IMR-90 (cell line): ENCODE data around the gene MYO1G. TPM values are rescaled to one million over a fixed set of nuclear protein-coding genes. Genes with fewer than 3 reads are reported as not detected.

ENCODE experiments used
- ATAC-seq: fragments of 200-7000 bp; cut with Tn5 transposase; 2 replicates; pipeline ENCODE4 v1.9.1; 2020; ENCODE audit warnings: low read depth, mild to moderate bottlenecking, moderate library complexity
- BruUV-seq: library from RNA; stranded (reverse); fragments of 400-500 nt; replicated peaks from 2 replicates; lab custom pipeline; 2021; lab: Mats Ljungman, UMichigan
- CTCF ChIA-PET: fragments of 300-600 bp; formaldehyde crosslinking; extraction: SDS; loops from one replicate; lab custom pipeline; 2021; ENCODE audit warnings: antibody characterized with exemption; lab: Yijun Ruan, JAX
- POLR2A ChIA-PET: fragments of 300-600 bp; sonication (Branson Sonifier 250); formaldehyde crosslinking; loops from one replicate; lab custom pipeline; 2022; ENCODE audit warnings: antibody characterized with exemption; ENCODE audit not compliant: unreplicated experiment; lab: Charles Lee
- DNase-seq: peaks from one replicate; pipeline ENCODE4 v3.0.0; 2013
- H2AFZ ChIP-seq: replicated peaks from 2 replicates; pipeline ENCODE3; 2013; ENCODE audit warnings: low read length, mild to moderate bottlenecking; ENCODE audit not compliant: poor library complexity
- H2AK5ac ChIP-seq: 2 replicates; pipeline ENCODE4 v1.6.1; 2013; ENCODE audit warnings: low read depth, low read length, inconsistent platforms
- H2AK9ac ChIP-seq: replicated peaks from 2 replicates; pipeline ENCODE3; 2013; ENCODE audit warnings: mild to moderate bottlenecking, low read depth, low read length, moderate library complexity; ENCODE audit not compliant: poor library complexity
- H2BK120ac ChIP-seq: 2 replicates; pipeline ENCODE4 v1.6.1; 2013; ENCODE audit warnings: low read depth, low read length, inconsistent platforms
- H2BK15ac ChIP-seq: 3 replicates; pipeline ENCODE4 v1.6.1; 2013; ENCODE audit warnings: low read depth, low read length, inconsistent platforms
- H2BK20ac ChIP-seq: 2 replicates; pipeline ENCODE4 v1.6.1; 2013; ENCODE audit warnings: low read depth, mild to moderate bottlenecking, inconsistent platforms, low read length, moderate library complexity
- H2BK5ac ChIP-seq: 2 replicates; pipeline ENCODE4 v1.6.1; 2013; ENCODE audit warnings: mild to moderate bottlenecking, low read depth, low read length, inconsistent platforms; ENCODE audit not compliant: poor library complexity, severe bottlenecking
- H3K14ac ChIP-seq: replicated peaks from 2 replicates; pipeline ENCODE4 v1.6.1; 2013; ENCODE audit warnings: low read depth, low read length, inconsistent platforms
- H3K18ac ChIP-seq: 2 replicates; pipeline ENCODE4 v1.6.1; 2013; ENCODE audit warnings: low read depth, low read length, control low read depth
- H3K23ac ChIP-seq: 2 replicates; pipeline ENCODE4 v1.6.1; 2013; ENCODE audit warnings: low read depth, low read length, inconsistent platforms
- H3K27ac ChIP-seq: 2 replicates; pipeline ENCODE4 v1.5.1; 2013; ENCODE audit warnings: mild to moderate bottlenecking, control low read depth, low read length; ENCODE audit not compliant: insufficient read depth
- H3K27me3 ChIP-seq: 2 replicates; pipeline ENCODE4 v1.6.1; 2013; ENCODE audit warnings: low read length; ENCODE audit not compliant: control insufficient read depth, insufficient read depth
- H3K36me3 ChIP-seq: 2 replicates; pipeline ENCODE4 v1.6.1; 2013; ENCODE audit warnings: low read length, mixed read lengths; ENCODE audit not compliant: control insufficient read depth, insufficient read depth
- H3K4ac ChIP-seq: 2 replicates; pipeline ENCODE4 v1.6.1; 2013; ENCODE audit warnings: low read depth, low read length, inconsistent platforms
- H3K4me1 ChIP-seq: 2 replicates; pipeline ENCODE4 v1.6.1; 2013; ENCODE audit warnings: low read length, mixed read lengths; ENCODE audit not compliant: control insufficient read depth, insufficient read depth
- H3K4me2 ChIP-seq: 2 replicates; pipeline ENCODE4 v1.6.1; 2013; ENCODE audit warnings: low read depth, mild to moderate bottlenecking, control low read depth, low read length, moderate library complexity
- H3K4me3 ChIP-seq: 2 replicates; pipeline ENCODE4 v1.5.1; 2013; ENCODE audit warnings: low read depth, mild to moderate bottlenecking, control low read depth, low read length, moderate library complexity; ENCODE audit not compliant: insufficient read depth
- H3K56ac ChIP-seq: 2 replicates; pipeline ENCODE4 v1.6.1; 2013; ENCODE audit warnings: low read length, inconsistent platforms; ENCODE audit not compliant: insufficient read depth; ENCODE audit errors: extremely low read depth
- H3K79me1 ChIP-seq, 2 experiments: 2 replicates each; pipeline ENCODE4 v1.6.1; 2013; ENCODE audit warnings: low read length in 2 of 2, inconsistent platforms in 1 of 2, low read depth in 1 of 2
- H3K9ac ChIP-seq: 2 replicates; pipeline ENCODE4 v1.6.1; 2013; ENCODE audit warnings: low read depth, low read length, control low read depth
- H3K9me1 ChIP-seq: 2 replicates; pipeline ENCODE4 v1.6.1; 2013; ENCODE audit warnings: low read length, inconsistent platforms; ENCODE audit not compliant: insufficient read depth
- H3K9me3 ChIP-seq: 2 replicates; pipeline ENCODE4 v1.6.1; 2013; ENCODE audit warnings: low read length; ENCODE audit not compliant: control insufficient read depth, insufficient read depth
- H4K20me1 ChIP-seq: 2 replicates; pipeline ENCODE4 v1.6.1; 2013; ENCODE audit warnings: low read length, inconsistent platforms; ENCODE audit not compliant: insufficient read depth
- H4K5ac ChIP-seq: 2 replicates; pipeline ENCODE4 v1.6.1; 2013; ENCODE audit warnings: mild to moderate bottlenecking, low read depth, low read length, control low read depth
- H4K8ac ChIP-seq, 2 experiments: 2 replicates each; pipeline ENCODE4 v1.6.1; 2013; ENCODE audit warnings: low read depth in 2 of 2, low read length in 2 of 2, control low read depth in 1 of 2, inconsistent platforms in 1 of 2
- H4K91ac ChIP-seq: 2 replicates; pipeline ENCODE4 v1.6.1; 2013; ENCODE audit warnings: low read depth, low read length, inconsistent platforms; ENCODE audit not compliant: insufficient read depth
- BHLHE40 ChIP-seq: fragments of 150-350 bp; IDR thresholded peaks from 2 replicates; pipeline ENCODE4 v1.6.1; 2016; ENCODE audit warnings: mild to moderate bottlenecking, low read depth, low read length
- FOS ChIP-seq: fragments of 150-350 bp; IDR thresholded peaks from 2 replicates; pipeline ENCODE4 v1.6.1; 2016; ENCODE audit warnings: low read depth, low read length
- MAZ ChIP-seq: IDR thresholded peaks from 2 replicates; pipeline ENCODE4 v1.6.1; 2012; ENCODE audit warnings: low read depth, mild to moderate bottlenecking, low read length, improper control_type of control experiment, moderate library complexity, borderline replicate concordance
- POLR2A ChIP-seq: IDR thresholded peaks from 2 replicates; pipeline ENCODE4 v1.6.1; 2012; ENCODE audit warnings: mild to moderate bottlenecking, low read depth, low read length
- WGBS, 2 experiments: methylation state at CpG; one replicate each; pipeline versions ENCODE4 v1.1.5 to v1.1.7; 2013; ENCODE audit warnings: missing lambda C conversion rate in 2 of 2; ENCODE audit not compliant: insufficient read length in 1 of 2; ENCODE audit errors: extremely low coverage in 2 of 2; 5-methylcytosine and 5-hydroxymethylcytosine counted together
- dilution Hi-C: fragments of 300-500 bp; cut with HindIII; formaldehyde crosslinking; loops from one replicate; pipeline ENCODE4 v1.14.3; 2018; ENCODE audit warnings: low sequenced_read_pairs; ENCODE audit not compliant: unreplicated experiment
- in situ Hi-C: fragments of 300-500 bp; cut with MboI; formaldehyde crosslinking; loops from 3 replicates; pipeline ENCODE4 v1.14.3; 2019; ENCODE audit warnings: low sequenced_read_pairs, inconsistent platforms, mixed read lengths
- intact Hi-C: fragments of 100-400 bp; cut with micrococcal nuclease; formaldehyde crosslinking; loops from 2 replicates; pipeline ENCODE4 v1.10.0; 2022
- polyA plus RNA-seq, 3 experiments: library from polyadenylated mRNA; depleted of rRNA; stranded (reverse); fragments of >200 nt; gene quantifications; 2 replicates each; pipeline ENCODE4 v1.2.3, GENCODE V29; 2012; ENCODE audit warnings: low replicate concordance in 1 of 3
- total RNA-seq: library from RNA; depleted of rRNA; stranded (reverse); fragments of >200 nt; gene quantifications from 2 replicates; pipeline ENCODE4 v1.2.3, GENCODE V29; 2012
- TF ChIP-seq, protein P1 (sequence below): fragments of 150-350 bp; IDR thresholded peaks from 2 replicates; pipeline ENCODE4 v1.6.1; 2016; ENCODE audit warnings: low read depth, mild to moderate bottlenecking, low read length, moderate library complexity, borderline replicate concordance

The MYO1G gene
- total and polyA plus RNA-seq, 2 of the 4 experiments (the other 2 are of a cell fraction): under 0.01 to 0.02 TPM

DNA sequence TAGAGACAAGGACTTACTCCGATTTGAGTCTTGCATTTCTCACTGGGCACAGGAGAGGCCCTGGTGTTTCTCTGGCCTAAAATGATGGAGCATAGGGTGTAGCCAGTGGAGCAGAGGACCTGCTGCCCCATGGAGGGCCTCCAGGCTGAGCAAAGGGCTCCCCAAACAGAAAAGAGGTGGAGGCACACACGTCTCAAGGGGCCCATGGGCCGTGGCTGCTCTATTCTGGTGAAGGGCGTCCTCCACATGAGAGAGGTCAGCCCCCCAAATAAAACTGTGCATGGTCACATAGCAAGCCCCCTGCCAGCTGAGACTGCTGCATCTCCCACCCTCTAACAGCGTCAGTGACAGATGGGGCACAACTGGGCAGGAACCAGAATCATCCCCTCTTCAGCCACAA lies 41.4 kb downstream of the MYO1G start:
- Histone ChIP-seq H4K20me1 (no peaks in the 10 kb centered on the region), H3K9me1 (no peaks in the 10 kb centered on the region), H3K56ac (no peak overlapping the region), H3K4me3 (no peak overlapping the region), H3K27me3 (peaks cover 36% of the 10 kb centered on the region), H3K79me1 (no peaks in the 10 kb centered on the region), H3K4me1 (no peaks in the 10 kb centered on the region), H2BK15ac (no peak overlapping the region), H4K91ac (no peak overlapping the region), H2AK5ac (no peak overlapping the region), H4K5ac (no peak overlapping the region), H2BK120ac (no peak overlapping the region), H3K36me3 (no peaks in the 10 kb centered on the region), H2AFZ (no peak overlapping the region), H3K18ac (no peak overlapping the region), H3K27ac (no peak overlapping the region), H2BK5ac (no peak overlapping the region), H4K8ac (no peak overlapping the region), H3K9ac (no peak overlapping the region), H3K9me3 (no peaks in the 10 kb centered on the region), H3K14ac (no peak overlapping the region), H3K23ac (no peak overlapping the region), H3K4me2 (no peak overlapping the region), H2BK20ac (no peak overlapping the region), H2AK9ac (no peak overlapping the region), H3K4ac (no peak overlapping the region)
- in situ Hi-C loops (no loop called here), intact Hi-C loops (no loop called here), dilution Hi-C loops (no loop called here)
- DNase-seq (no peak), ATAC-seq (no peak)
- WGBS, 2 experiments: 80% methylated on average over 1 of the region's 5 CpGs; no CpG with 5 or more reads in 1 of the 2 experiments
- BruUV-seq: no TSS peak
- ChIA-PET CTCF (no interaction called here), POLR2A (no interaction called here)
- TF ChIP-seq, protein P1, sequence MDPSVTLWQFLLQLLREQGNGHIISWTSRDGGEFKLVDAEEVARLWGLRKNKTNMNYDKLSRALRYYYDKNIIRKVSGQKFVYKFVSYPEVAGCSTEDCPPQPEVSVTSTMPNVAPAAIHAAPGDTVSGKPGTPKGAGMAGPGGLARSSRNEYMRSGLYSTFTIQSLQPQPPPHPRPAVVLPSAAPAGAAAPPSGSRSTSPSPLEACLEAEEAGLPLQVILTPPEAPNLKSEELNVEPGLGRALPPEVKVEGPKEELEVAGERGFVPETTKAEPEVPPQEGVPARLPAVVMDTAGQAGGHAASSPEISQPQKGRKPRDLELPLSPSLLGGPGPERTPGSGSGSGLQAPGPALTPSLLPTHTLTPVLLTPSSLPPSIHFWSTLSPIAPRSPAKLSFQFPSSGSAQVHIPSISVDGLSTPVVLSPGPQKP: no peak
- TF ChIP-seq BHLHE40: no peak
- TF ChIP-seq FOS: no peak
- no peak for TF ChIP-seq MAZ
- TF ChIP-seq POLR2A: no peak
